Body of pancreas (tissue), 4 donors: Measurements from ENCODE around the gene APOL2. TPM values are rescaled to one million over a fixed set of nuclear protein-coding genes. Genes with fewer than 3 reads are reported as not detected.

Source experiments
- ATAC-seq: fragments of 150-250 bp; one replicate; pipeline ENCODE4 v1.9.1; 2016
- DNase-seq, 4 donors: peaks; one replicate each; pipeline ENCODE4 v3.0.0-alpha.2; 2019
- H3K27ac ChIP-seq, 4 donors: fragments of 200-600 bp; sonication (generic); 1 replicate in 3 of 4; 2 replicates in 1 of 4; pipeline versions ENCODE4 v1.5.1 to v1.6.1; 2016 to 2019; ENCODE audit warnings: mild to moderate bottlenecking in 1 of 4, mixed read lengths in 1 of 4, moderate library complexity in 1 of 4
- H3K27me3 ChIP-seq, 2 donors: fragments of 200-600 bp; sonication (generic); one replicate each; pipeline ENCODE4 v1.6.0; 2016; ENCODE audit warnings: mild to moderate bottlenecking in 1 of 2
- H3K36me3 ChIP-seq, 2 donors: fragments of 200-600 bp; sonication (generic); replicated peaks in 1 of 2; 2 replicates each; pipeline ENCODE4 v1.5.1; 2016; ENCODE audit warnings: low read depth in 2 of 2; ENCODE audit not compliant: insufficient read depth in 1 of 2
- H3K4me1 ChIP-seq: fragments of 200-600 bp; sonication (generic); one replicate; pipeline ENCODE4 v1.6.0; 2016
- H3K4me3 ChIP-seq, 2 donors: fragments of 200-600 bp; sonication (generic); 1 replicate in 1 of 2; 2 replicates in 1 of 2; pipeline ENCODE4 v1.5.1; 2016 to 2019
- H3K9me3 ChIP-seq, 3 donors: fragments of 200-600 bp; sonication (generic); 1 replicate in 2 of 3; 2 replicates in 1 of 3; pipeline ENCODE4 v1.5.1; 2016
- POLR2A ChIP-seq, 3 donors: fragments of 450-650 bp; IDR thresholded peaks; one replicate each; pipeline ENCODE4 v1.6.1; 2016; ENCODE audit warnings: antibody characterized with exemption in 3 of 3, mild to moderate bottlenecking in 2 of 3
- WGBS, 2 donors: methylation state at CpG; one replicate each; pipeline ENCODE4 v1.1.5; 2017; 5-methylcytosine and 5-hydroxymethylcytosine counted together
- intact Hi-C: fragments of 100-400 bp; cut with DNase I; formaldehyde crosslinking; loops from one replicate; pipeline ENCODE4 v1.15.1; 2023
- microRNA-seq, 2 donors: library from miRNA; unstranded; fragments of <30 nt; microRNA quantifications; one replicate each; pipeline ENCODE4, GENCODE V29; 2016; ENCODE audit warnings: borderline number of aligned reads in 2 of 2, borderline replicate concordance in 2 of 2
- small RNA-seq: library from RNA; depleted of rRNA; stranded (forward); fragments of <200 nt; gene quantifications from one replicate; pipeline ENCODE3, GENCODE V24; 2016
- total RNA-seq, 2 donors: library from RNA; depleted of rRNA; stranded (reverse); fragments of >200 nt; gene quantifications; one replicate each; pipeline ENCODE4 v1.1.0, GENCODE V29; 2016
- TF ChIP-seq, protein P1 (sequence below), 7 experiments: fragments of 450-650 bp in 4 of 7; fragments of 200-600 bp in 3 of 7; sonication (generic) in 3 of 7; IDR thresholded peaks; one replicate each; pipeline ENCODE4 v1.5.1; 2016 to 2019; ENCODE audit warnings: antibody characterized with exemption in 7 of 7

APOL2 gene
- total RNA-seq, 2 donors from 2014 or later = 13.5 to 19.1 TPM

DNA sequence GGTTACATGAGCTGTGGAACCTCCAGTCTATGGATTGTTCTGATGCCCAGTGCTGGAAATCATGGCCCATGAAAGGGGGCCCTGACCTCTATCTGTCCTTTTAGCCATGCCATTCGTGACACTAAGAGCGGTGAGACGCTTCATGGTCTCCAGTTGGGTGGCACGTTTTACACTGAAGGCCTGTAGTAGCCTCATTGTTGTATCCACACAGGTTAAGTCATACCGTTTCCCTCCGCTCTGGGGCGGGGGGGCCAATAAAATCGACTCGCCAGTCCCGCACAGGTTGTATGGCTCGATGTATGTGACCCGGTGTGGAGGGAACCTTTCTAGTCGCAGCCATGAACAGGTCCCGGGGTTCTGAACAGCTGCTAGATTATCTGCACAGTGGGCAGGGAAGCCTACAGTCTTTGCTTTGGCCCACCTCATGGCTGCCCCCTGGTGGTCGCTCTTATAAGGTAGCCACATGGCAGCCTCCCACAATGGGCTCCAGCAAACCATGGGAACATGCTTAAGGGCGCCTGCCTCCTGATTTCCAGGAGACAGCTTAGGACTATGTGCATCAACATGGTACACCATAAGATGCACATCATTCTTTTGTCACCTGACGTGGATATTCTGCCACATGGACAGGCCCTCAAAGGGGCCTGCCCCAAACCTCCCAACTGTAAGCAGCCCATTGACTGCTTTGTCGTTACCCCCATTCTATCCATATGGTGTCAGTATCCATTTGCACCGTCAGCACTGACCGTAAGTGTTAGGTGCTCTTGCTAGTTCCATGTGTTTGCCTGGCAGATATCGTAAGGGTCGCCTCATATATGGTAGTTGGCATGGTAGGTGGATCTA is 59.1 kb downstream of the APOL2 start:
- Histone ChIP-seq H3K27ac (no peak overlapping the region), H3K4me1 (no peaks in the 10 kb centered on the region), H3K4me3 (no peak overlapping the region), H3K9me3 (no peaks in the 10 kb centered on the region), H3K27me3 (no peaks in the 10 kb centered on the region), H3K36me3 (no peaks in the 10 kb centered on the region)
- peak; percentile 97 for ATAC-seq
- TF ChIP-seq, protein P1, sequence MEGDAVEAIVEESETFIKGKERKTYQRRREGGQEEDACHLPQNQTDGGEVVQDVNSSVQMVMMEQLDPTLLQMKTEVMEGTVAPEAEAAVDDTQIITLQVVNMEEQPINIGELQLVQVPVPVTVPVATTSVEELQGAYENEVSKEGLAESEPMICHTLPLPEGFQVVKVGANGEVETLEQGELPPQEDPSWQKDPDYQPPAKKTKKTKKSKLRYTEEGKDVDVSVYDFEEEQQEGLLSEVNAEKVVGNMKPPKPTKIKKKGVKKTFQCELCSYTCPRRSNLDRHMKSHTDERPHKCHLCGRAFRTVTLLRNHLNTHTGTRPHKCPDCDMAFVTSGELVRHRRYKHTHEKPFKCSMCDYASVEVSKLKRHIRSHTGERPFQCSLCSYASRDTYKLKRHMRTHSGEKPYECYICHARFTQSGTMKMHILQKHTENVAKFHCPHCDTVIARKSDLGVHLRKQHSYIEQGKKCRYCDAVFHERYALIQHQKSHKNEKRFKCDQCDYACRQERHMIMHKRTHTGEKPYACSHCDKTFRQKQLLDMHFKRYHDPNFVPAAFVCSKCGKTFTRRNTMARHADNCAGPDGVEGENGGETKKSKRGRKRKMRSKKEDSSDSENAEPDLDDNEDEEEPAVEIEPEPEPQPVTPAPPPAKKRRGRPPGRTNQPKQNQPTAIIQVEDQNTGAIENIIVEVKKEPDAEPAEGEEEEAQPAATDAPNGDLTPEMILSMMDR (IDR thresholded peaks at IDR 0.05) = peak; percentile 74 to 89 (median 78)
- TF ChIP-seq POLR2A (IDR thresholded peaks at IDR 0.05) = no peak
- 44 to 63% methylated on average over 12 to 22 of the region's 22 CpGs for WGBS, 2 donors
- peak; percentile 85 to 92 (median 88) for DNase-seq
- intact Hi-C loops = loop anchor here (5.0 kb wide), 1 partner anchor 33 kb away; no protein-coding TSS in a partner anchor

DNA sequence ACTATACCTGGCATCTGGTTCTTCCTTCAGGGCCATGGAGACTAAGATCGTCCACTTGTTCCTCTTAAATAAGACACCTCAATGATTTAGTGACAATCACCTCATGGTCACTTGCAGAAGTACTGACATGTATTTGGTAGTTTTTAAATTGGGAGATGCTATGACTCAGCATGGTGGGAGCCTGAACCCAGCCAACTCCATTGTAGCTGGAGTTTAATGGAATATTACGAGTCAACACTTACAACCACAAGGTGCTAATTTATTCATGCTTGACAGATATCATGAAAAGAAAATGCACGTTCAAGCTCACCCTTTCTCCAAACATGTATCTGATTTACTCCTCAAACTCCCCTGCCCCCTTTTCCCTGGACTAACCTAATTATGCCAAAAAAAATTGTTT is 62.2 kb downstream of the APOL2 start:
- no peak for DNase-seq
- intact Hi-C loops = no loop called here
- 77 to 79% methylated on average over 3 of the region's 3 CpGs for WGBS, 2 donors
- H3K4me1 ChIP-seq = no peaks in the 10 kb centered on the region
- H3K27ac ChIP-seq = no peak overlapping the region
- no peaks in the 10 kb centered on the region for H3K36me3 ChIP-seq
- no peak for ATAC-seq
- no peak overlapping the region for H3K4me3 ChIP-seq
- H3K9me3 ChIP-seq = no peaks in the 10 kb centered on the region
- no peaks in the 10 kb centered on the region for H3K27me3 ChIP-seq
- TF ChIP-seq, protein P1 (IDR thresholded peaks at IDR 0.05) = no peak
- TF ChIP-seq POLR2A (IDR thresholded peaks at IDR 0.05) = no peak

Small RNAs within 50 kb of the gene (microRNA-seq; reads per million reads assigned to microRNA genes)
- 0 to 0.90 reads per million in 2 donors for gene MIR6819

Small RNAs within 50 kb of the gene (small RNA-seq; reads per million reads assigned to genes)
- not detected for gene MIR6819

Other genes starting within 250 kb of the APOL2 start
- gene RBFOX2, start 210.7 kb downstream of the APOL2 start, total RNA-seq = 10 to 100 TPM; 28.7 to 31.1 TPM
- gene APOL3, start 78.8 kb downstream of the APOL2 start, total RNA-seq = 10 to 100 TPM; 11.2 to 22.4 TPM
- gene APOL4, start 37.7 kb downstream of the APOL2 start, total RNA-seq = 10 to 100 TPM in 1 of 2 donors, under 1 TPM in 1; 0.52 to 18.1 TPM
- gene APOL1, start 13.6 kb upstream of the APOL2 start, total RNA-seq = 10 to 100 TPM in 1 of 2 donors, 1 to 10 TPM in 1; 5.2 to 11.9 TPM
- gene MYH9, start 148.4 kb upstream of the APOL2 start, total RNA-seq = 100 to 1,000 TPM; 294 to 323 TPM
- gene TXN2, start 242.1 kb upstream of the APOL2 start, total RNA-seq = 10 to 100 TPM; 27.0 to 44.5 TPM